ENCODE data around the gene KRT5. TPM values are rescaled to one million over a fixed set of nuclear protein-coding genes. Genes with fewer than 3 reads are reported as not detected.

KRT5 gene
- polyA plus RNA-seq, 2 donors = 3,653 to 6,695 TPM

- Histone ChIP-seq H3K27ac (ENCODE audit: low read depth in 2 of 2, low read length in 1 of 2) (no peak overlapping the region), H3K4me1 (ENCODE audit: control insufficient read depth in 2 of 2, insufficient read depth in 2 of 2, low read length in 1 of 2) (peaks cover 3 to 13% of the 10 kb centered on the region in 2 donors), H3K9me3 (ENCODE audit: control insufficient read depth in 2 of 2, insufficient read depth in 1 of 2, low read depth in 1 of 2, low read length in 1 of 2) (no peaks in the 10 kb centered on the region), H3K4me3 (ENCODE audit: low read depth in 1 of 2, low read length in 2 of 2) (no peak overlapping the region), H3K27me3 (ENCODE audit: control insufficient read depth in 1 of 2, insufficient read depth in 2 of 2, low read length in 2 of 2) (no peaks in the 10 kb centered on the region), H3K36me3 (ENCODE audit: control insufficient read depth in 2 of 2, insufficient read depth in 2 of 2, low read length in 1 of 2) (no peaks in the 10 kb centered on the region)
- WGBS, 2 donors = 81 to 86% methylated on average over 5 of the region's 5 CpGs
These were observed 20.2 kb downstream of the KRT5 start for GRCh38 chr12:52499806-52500560.

- no peak overlapping the region for H3K27ac ChIP-seq (ENCODE audit: low read depth in 2 of 2, low read length in 1 of 2)
- 44 to 49% methylated on average over 1 of the region's 1 CpG for WGBS, 2 donors
These were observed 21.2 kb downstream of the KRT5 start for GRCh38 chr12:52498946-52499345.

GRCh38 chr12:52497975-52498374 lies 22.2 kb downstream of the KRT5 start:
- H3K4me1 ChIP-seq (ENCODE audit: control insufficient read depth in 2 of 2, insufficient read depth in 2 of 2, low read length in 1 of 2) = peaks cover 3 to 23% of the 10 kb centered on the region in 2 donors
- H3K27ac ChIP-seq (ENCODE audit: low read depth in 2 of 2, low read length in 1 of 2) = no peak overlapping the region
- H3K4me3 ChIP-seq (ENCODE audit: low read depth in 1 of 2, low read length in 2 of 2) = no peak overlapping the region
- H3K36me3 ChIP-seq (ENCODE audit: control insufficient read depth in 2 of 2, insufficient read depth in 2 of 2, low read length in 1 of 2) = no peaks in the 10 kb centered on the region
- H3K27me3 ChIP-seq (ENCODE audit: control insufficient read depth in 1 of 2, insufficient read depth in 2 of 2, low read length in 2 of 2) = no peaks in the 10 kb centered on the region
- 86 to 89% methylated on average over 7 of the region's 7 CpGs for WGBS, 2 donors
- H3K9me3 ChIP-seq (ENCODE audit: control insufficient read depth in 2 of 2, insufficient read depth in 1 of 2, low read depth in 1 of 2, low read length in 1 of 2) = no peaks in the 10 kb centered on the region

More at GRCh38 chr12:52498946-52499345, 21.2 kb downstream of the KRT5 start:
- Histone ChIP-seq H3K4me3 (ENCODE audit: low read depth in 1 of 2, low read length in 2 of 2) (no peak overlapping the region), H3K9me3 (ENCODE audit: control insufficient read depth in 2 of 2, insufficient read depth in 1 of 2, low read depth in 1 of 2, low read length in 1 of 2) (no peaks in the 10 kb centered on the region), H3K27me3 (ENCODE audit: control insufficient read depth in 1 of 2, insufficient read depth in 2 of 2, low read length in 2 of 2) (no peaks in the 10 kb centered on the region), H3K36me3 (ENCODE audit: control insufficient read depth in 2 of 2, insufficient read depth in 2 of 2, low read length in 1 of 2) (no peaks in the 10 kb centered on the region), H3K4me1 (ENCODE audit: control insufficient read depth in 2 of 2, insufficient read depth in 2 of 2, low read length in 1 of 2) (peaks cover 3 to 19% of the 10 kb centered on the region in 2 donors)

GRCh38 chr12:52496590-52497071 lies 23.6 kb downstream of the KRT5 start:
- H3K4me3 ChIP-seq (ENCODE audit: low read depth in 1 of 2, low read length in 2 of 2) = no peak overlapping the region
- peaks cover 3 to 26% of the 10 kb centered on the region in 2 donors for H3K4me1 ChIP-seq (ENCODE audit: control insufficient read depth in 2 of 2, insufficient read depth in 2 of 2, low read length in 1 of 2)
- no peaks in the 10 kb centered on the region for H3K36me3 ChIP-seq (ENCODE audit: control insufficient read depth in 2 of 2, insufficient read depth in 2 of 2, low read length in 1 of 2)
- peak overlapping the region; percentile 35 to 77 for H3K27ac ChIP-seq (ENCODE audit: low read depth in 2 of 2, low read length in 1 of 2)
- WGBS, 2 donors = 38 to 56% methylated on average over 4 of the region's 4 CpGs
- H3K27me3 ChIP-seq (ENCODE audit: control insufficient read depth in 1 of 2, insufficient read depth in 2 of 2, low read length in 2 of 2) = no peaks in the 10 kb centered on the region
- H3K9me3 ChIP-seq (ENCODE audit: control insufficient read depth in 2 of 2, insufficient read depth in 1 of 2, low read depth in 1 of 2, low read length in 1 of 2) = no peaks in the 10 kb centered on the region

- Histone ChIP-seq H3K4me3 (ENCODE audit: low read depth in 1 of 2, low read length in 2 of 2) (no peak overlapping the region), H3K9me3 (ENCODE audit: control insufficient read depth in 2 of 2, insufficient read depth in 1 of 2, low read depth in 1 of 2, low read length in 1 of 2) (no peaks in the 10 kb centered on the region), H3K4me1 (ENCODE audit: control insufficient read depth in 2 of 2, insufficient read depth in 2 of 2, low read length in 1 of 2) (peaks cover 3 to 26% of the 10 kb centered on the region in 2 donors), H3K36me3 (ENCODE audit: control insufficient read depth in 2 of 2, insufficient read depth in 2 of 2, low read length in 1 of 2) (peaks cover 0 to 2% of the 10 kb centered on the region in 2 donors), H3K27ac (ENCODE audit: low read depth in 2 of 2, low read length in 1 of 2) (peak overlapping the region in 1 of 2 donors; percentile 77), H3K27me3 (ENCODE audit: control insufficient read depth in 1 of 2, insufficient read depth in 2 of 2, low read length in 2 of 2) (no peaks in the 10 kb centered on the region)
- WGBS, 2 donors = 57 to 74% methylated on average over 2 of the region's 2 CpGs
These were observed 24.1 kb downstream of the KRT5 start for GRCh38 chr12:52496054-52496453.

GRCh38 chr12:52495389-52495788 lies 24.8 kb downstream of the KRT5 start:
- H3K9me3 ChIP-seq (ENCODE audit: control insufficient read depth in 2 of 2, insufficient read depth in 1 of 2, low read depth in 1 of 2, low read length in 1 of 2) = no peaks in the 10 kb centered on the region
- peak overlapping the region in 1 of 2 donors; percentile 58 for H3K27ac ChIP-seq (ENCODE audit: low read depth in 2 of 2, low read length in 1 of 2)
- H3K27me3 ChIP-seq (ENCODE audit: control insufficient read depth in 1 of 2, insufficient read depth in 2 of 2, low read length in 2 of 2) = no peaks in the 10 kb centered on the region
- H3K36me3 ChIP-seq (ENCODE audit: control insufficient read depth in 2 of 2, insufficient read depth in 2 of 2, low read length in 1 of 2) = peaks cover 0 to 2% of the 10 kb centered on the region in 2 donors
- no peak overlapping the region for H3K4me3 ChIP-seq (ENCODE audit: low read depth in 1 of 2, low read length in 2 of 2)
- 44 to 45% methylated on average over 3 of the region's 3 CpGs for WGBS, 2 donors
- peaks cover 3 to 26% of the 10 kb centered on the region in 2 donors for H3K4me1 ChIP-seq (ENCODE audit: control insufficient read depth in 2 of 2, insufficient read depth in 2 of 2, low read length in 1 of 2)

GRCh38 chr12:52494518-52494917 lies 25.7 kb downstream of the KRT5 start:
- peaks cover 0 to 2% of the 10 kb centered on the region in 2 donors for H3K36me3 ChIP-seq (ENCODE audit: control insufficient read depth in 2 of 2, insufficient read depth in 2 of 2, low read length in 1 of 2)
- H3K4me1 ChIP-seq (ENCODE audit: control insufficient read depth in 2 of 2, insufficient read depth in 2 of 2, low read length in 1 of 2) = peaks cover 3 to 26% of the 10 kb centered on the region in 2 donors
- peak overlapping the region; percentile 23 to 73 for H3K27ac ChIP-seq (ENCODE audit: low read depth in 2 of 2, low read length in 1 of 2)
- WGBS, 2 donors = 30 to 44% methylated on average over 4 of the region's 4 CpGs
- no peaks in the 10 kb centered on the region for H3K9me3 ChIP-seq (ENCODE audit: control insufficient read depth in 2 of 2, insufficient read depth in 1 of 2, low read depth in 1 of 2, low read length in 1 of 2)
- H3K4me3 ChIP-seq (ENCODE audit: low read depth in 1 of 2, low read length in 2 of 2) = no peak overlapping the region
- no peaks in the 10 kb centered on the region for H3K27me3 ChIP-seq (ENCODE audit: control insufficient read depth in 1 of 2, insufficient read depth in 2 of 2, low read length in 2 of 2)

- no peaks in the 10 kb centered on the region for H3K9me3 ChIP-seq (ENCODE audit: control insufficient read depth in 2 of 2, insufficient read depth in 1 of 2, low read depth in 1 of 2, low read length in 1 of 2)
- 65 to 81% methylated on average over 1 of the region's 1 CpG for WGBS, 2 donors
- H3K4me1 ChIP-seq (ENCODE audit: control insufficient read depth in 2 of 2, insufficient read depth in 2 of 2, low read length in 1 of 2) = peaks cover 3 to 26% of the 10 kb centered on the region in 2 donors
- H3K4me3 ChIP-seq (ENCODE audit: low read depth in 1 of 2, low read length in 2 of 2) = no peak overlapping the region
- H3K36me3 ChIP-seq (ENCODE audit: control insufficient read depth in 2 of 2, insufficient read depth in 2 of 2, low read length in 1 of 2) = peaks cover 0 to 2% of the 10 kb centered on the region in 2 donors
- peak overlapping the region; percentile 70 to 73 for H3K27ac ChIP-seq (ENCODE audit: low read depth in 2 of 2, low read length in 1 of 2)
- H3K27me3 ChIP-seq (ENCODE audit: control insufficient read depth in 1 of 2, insufficient read depth in 2 of 2, low read length in 2 of 2) = no peaks in the 10 kb centered on the region
These were observed 26.1 kb downstream of the KRT5 start for GRCh38 chr12:52494100-52494499.

GRCh38 chr12:52493172-52493571 lies 27.0 kb downstream of the KRT5 start, which contains the start of gene KRT6A:
Gene KRT6A, minus strand, starts transcription at chr12:52493257. Its CDS starts 69 bp downstream, at chr12:52493188.
- H3K27me3 ChIP-seq (ENCODE audit: control insufficient read depth in 1 of 2, insufficient read depth in 2 of 2, low read length in 2 of 2) = no peaks in the 10 kb centered on the region
- 43 to 64% methylated on average over 2 of the region's 2 CpGs for WGBS, 2 donors
- peak within 1 kb of the TSS; percentile 38 to 52 for H3K4me3 ChIP-seq (ENCODE audit: low read depth in 1 of 2, low read length in 2 of 2)
- H3K4me1 ChIP-seq (ENCODE audit: control insufficient read depth in 2 of 2, insufficient read depth in 2 of 2, low read length in 1 of 2) = peaks cover 3 to 26% of the 10 kb centered on the region in 2 donors
- H3K27ac ChIP-seq (ENCODE audit: low read depth in 2 of 2, low read length in 1 of 2) = peak within 1 kb of the TSS; percentile 70 to 92
- H3K9me3 ChIP-seq (ENCODE audit: control insufficient read depth in 2 of 2, insufficient read depth in 1 of 2, low read depth in 1 of 2, low read length in 1 of 2) = no peaks in the 10 kb centered on the region
- H3K36me3 ChIP-seq (ENCODE audit: control insufficient read depth in 2 of 2, insufficient read depth in 2 of 2, low read length in 1 of 2) = peaks cover 5% of the 10 kb centered on the region in 2 donors

All from esophagus (tissue), 2 donors.